ENCODE measurements around the gene TEX48. TPM values are rescaled to one million over a fixed set of nuclear protein-coding genes. Genes with fewer than 3 reads are reported as not detected.

The TEX48 gene
- total RNA-seq, 4 donors from 2014 or later: not detected

GRCh38 chr9:114717908-114718486 is 36.0 kb upstream of the TEX48 start:
- intact Hi-C loops (cut with DNase I; ENCODE audit: low total_unique reads) (no loop called here), in situ Hi-C loops (cut with MboI; ENCODE audit: low pct_ligation_motif_present in 1 of 4, low pct_unique_long_range_greater_than_20kb in 1 of 4, low sequenced_read_pairs in 3 of 4) (no loop called here)
- Histone ChIP-seq H3K4me1 (peaks cover 0 to 5% (median 0%) of the 10 kb centered on the region in 4 donors), H3K9me3 (no peaks in the 10 kb centered on the region), H3K36me3 (no peaks in the 10 kb centered on the region), H3K4me3 (no peak overlapping the region), H3K27me3 (no peaks in the 10 kb centered on the region), H3K27ac (no peak overlapping the region)
- 77 to 90% methylated on average over 3 of the region's 3 CpGs for WGBS, 2 donors (ENCODE audit: low coverage in 1 of 2)
- no peak for TF ChIP-seq POLR2AphosphoS5 (IDR thresholded peaks at IDR 0.05)
- DNase-seq: no peak

GRCh38 chr9:114709636-114710035 is 27.6 kb upstream of the TEX48 start:
- Histone ChIP-seq H3K4me1 (no peaks in the 10 kb centered on the region), H3K27ac (no peak overlapping the region), H3K9me3 (no peaks in the 10 kb centered on the region), H3K4me3 (no peak overlapping the region), H3K27me3 (no peaks in the 10 kb centered on the region), H3K36me3 (no peaks in the 10 kb centered on the region)
- in situ Hi-C loops (cut with MboI; ENCODE audit: low pct_ligation_motif_present in 1 of 4, low pct_unique_long_range_greater_than_20kb in 1 of 4, low sequenced_read_pairs in 3 of 4): no loop called here
- intact Hi-C loops (cut with DNase I; ENCODE audit: low total_unique reads): no loop called here
- WGBS, 2 donors (ENCODE audit: low coverage in 1 of 2): 79% methylated on average over 1 of the region's 1 CpG; no CpG with 5 or more reads in 1 of the 2 donors
- no peak for DNase-seq
- TF ChIP-seq CTCF (IDR thresholded peaks at IDR 0.05): no peak
- no peak for TF ChIP-seq EP300 (IDR thresholded peaks at IDR 0.05; ENCODE audit: low read depth)
- no peak for TF ChIP-seq POLR2AphosphoS5 (IDR thresholded peaks at IDR 0.05)
- TF ChIP-seq POLR2A (IDR thresholded peaks at IDR 0.05): no peak

GRCh38 chr9:114706711-114707110 is 24.7 kb upstream of the TEX48 start:
- Histone ChIP-seq H3K27me3 (no peaks in the 10 kb centered on the region), H3K9me3 (no peaks in the 10 kb centered on the region), H3K27ac (no peak overlapping the region), H3K4me1 (no peaks in the 10 kb centered on the region), H3K4me3 (no peak overlapping the region), H3K36me3 (no peaks in the 10 kb centered on the region)
- intact Hi-C loops (cut with DNase I; ENCODE audit: low total_unique reads) (loop anchor here (1.0 kb wide), 1 partner anchor 29 kb away; no protein-coding TSS in a partner anchor), in situ Hi-C loops (cut with MboI; ENCODE audit: low pct_ligation_motif_present in 1 of 4, low pct_unique_long_range_greater_than_20kb in 1 of 4, low sequenced_read_pairs in 3 of 4) (no loop called here)
- TF ChIP-seq CTCF (IDR thresholded peaks at IDR 0.05) (no peak), POLR2AphosphoS5 (IDR thresholded peaks at IDR 0.05) (no peak), POLR2A (IDR thresholded peaks at IDR 0.05) (no peak), EP300 (IDR thresholded peaks at IDR 0.05; ENCODE audit: low read depth) (no peak)
- DNase-seq: no peak
- WGBS, 2 donors (ENCODE audit: low coverage in 1 of 2): 85 to 100% methylated on average over 1 to 2 of the region's 2 CpGs

- no peak for DNase-seq
- no peak for TF ChIP-seq EP300 (IDR thresholded peaks at IDR 0.05; ENCODE audit: low read depth)
- TF ChIP-seq POLR2A (IDR thresholded peaks at IDR 0.05): no peak
- TF ChIP-seq POLR2AphosphoS5 (IDR thresholded peaks at IDR 0.05): no peak
- TF ChIP-seq CTCF (IDR thresholded peaks at IDR 0.05): no peak
- H3K27ac ChIP-seq: no peak overlapping the region
- H3K27me3 ChIP-seq: no peaks in the 10 kb centered on the region
- no peaks in the 10 kb centered on the region for H3K9me3 ChIP-seq
- H3K36me3 ChIP-seq: no peaks in the 10 kb centered on the region
- no peaks in the 10 kb centered on the region for H3K4me1 ChIP-seq
- H3K4me3 ChIP-seq: no peak overlapping the region
- in situ Hi-C loops (cut with MboI; ENCODE audit: low pct_ligation_motif_present in 1 of 4, low pct_unique_long_range_greater_than_20kb in 1 of 4, low sequenced_read_pairs in 3 of 4): no loop called here
- intact Hi-C loops (cut with DNase I; ENCODE audit: low total_unique reads): no loop called here
These were observed 20.0 kb upstream of the TEX48 start for GRCh38 chr9:114701988-114702387.

- 88 to 89% methylated on average over 4 of the region's 4 CpGs for WGBS, 2 donors (ENCODE audit: low coverage in 1 of 2)
- DNase-seq: no peak
- Histone ChIP-seq H3K4me3 (no peak overlapping the region), H3K27ac (no peak overlapping the region), H3K4me1 (peaks cover 0 to 8% (median 6%) of the 10 kb centered on the region in 4 donors), H3K36me3 (no peaks in the 10 kb centered on the region), H3K27me3 (no peaks in the 10 kb centered on the region), H3K9me3 (no peaks in the 10 kb centered on the region)
- in situ Hi-C loops (cut with MboI; ENCODE audit: low pct_ligation_motif_present in 1 of 4, low pct_unique_long_range_greater_than_20kb in 1 of 4, low sequenced_read_pairs in 3 of 4) (loop anchor here in 2 of 4 donors (25.0 kb wide), 1 partner anchor 814 kb away; no protein-coding TSS in a partner anchor), intact Hi-C loops (cut with DNase I; ENCODE audit: low total_unique reads) (no loop called here)
- TF ChIP-seq EP300 (IDR thresholded peaks at IDR 0.05; ENCODE audit: low read depth): no peak
- TF ChIP-seq CTCF (IDR thresholded peaks at IDR 0.05): no peak
- no peak for TF ChIP-seq POLR2A (IDR thresholded peaks at IDR 0.05)
These were observed 16.0 kb upstream of the TEX48 start for GRCh38 chr9:114697951-114698351.

All from transverse colon (tissue), 4 donors.